ENCODE data around the gene LENEP.

Gene LENEP

GRCh38 chr1:155011437-155012025 is 18.1 kb downstream of the LENEP start:
- DNase-seq (ENCODE audit: low spot score) = no peak

DNA sequence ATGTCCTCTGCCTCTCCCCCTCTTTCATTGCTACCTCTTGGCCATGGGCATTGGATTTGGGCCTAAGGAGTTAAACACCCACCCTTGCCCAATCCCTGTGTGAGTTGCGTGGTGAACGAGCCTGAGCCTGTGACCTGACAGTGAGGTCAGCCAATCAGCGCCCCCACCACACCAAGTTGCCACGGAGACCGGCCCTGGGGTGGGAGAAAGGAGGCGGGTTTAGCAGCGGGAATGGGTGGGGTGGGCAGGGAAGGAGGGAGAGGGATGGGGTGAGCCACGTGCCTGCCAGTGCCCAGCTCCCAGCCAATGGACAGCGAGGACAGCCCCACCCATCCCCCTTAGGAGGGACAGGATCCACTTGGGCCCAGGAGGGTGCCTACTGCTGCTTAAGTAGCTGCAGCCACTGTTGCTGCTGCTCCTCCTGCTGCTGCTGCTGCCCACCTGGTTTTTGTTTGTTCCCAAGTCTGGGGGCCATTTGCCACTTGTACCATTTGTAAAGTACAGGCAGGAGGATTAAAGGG is 18.7 kb downstream of the LENEP start:
- peak; percentile 59 for DNase-seq (ENCODE audit: low spot score)

GRCh38 chr1:155012776-155013602 is 19.6 kb downstream of the LENEP start:
- DNase-seq (ENCODE audit: low spot score) = no peak

GRCh38 chr1:155013632-155014031 is 20.2 kb downstream of the LENEP start:
- DNase-seq (ENCODE audit: low spot score) = no peak

- no peak for DNase-seq (ENCODE audit: low spot score)
Measured at GRCh38 chr1:155014709-155015508, 21.5 kb downstream of the LENEP start.

DNA sequence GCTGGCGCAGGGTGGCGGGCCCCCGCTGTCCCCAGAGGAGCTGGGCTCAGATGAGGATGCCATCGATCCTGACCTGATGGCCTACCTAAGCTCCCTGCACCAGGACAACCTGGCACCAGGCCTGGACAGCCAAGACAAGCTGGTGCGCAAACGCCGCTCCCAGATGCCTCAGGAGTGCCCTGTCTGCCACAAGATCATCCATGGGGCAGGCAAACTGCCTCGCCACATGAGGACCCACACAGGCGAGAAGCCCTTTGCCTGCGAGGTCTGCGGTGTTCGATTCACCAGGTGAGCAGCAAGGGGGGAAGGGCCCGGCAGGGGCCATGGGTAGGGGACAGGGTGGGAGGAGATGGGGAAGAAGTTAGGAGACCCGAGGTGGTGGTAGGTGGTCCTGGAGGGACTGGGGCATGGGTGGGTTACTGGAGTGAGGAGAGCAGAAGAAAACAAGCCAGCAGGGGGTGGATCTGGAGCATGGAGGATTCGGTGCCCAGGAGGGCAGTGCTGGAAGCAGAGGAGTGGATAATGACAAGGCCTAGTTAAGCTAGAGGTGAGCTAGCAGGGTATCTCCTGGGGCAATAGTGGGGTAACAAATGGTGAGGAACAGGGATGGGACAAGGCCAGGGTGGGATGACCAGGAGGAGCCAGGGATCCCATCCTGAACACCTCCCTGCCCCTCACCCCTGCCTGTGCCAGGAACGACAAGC is 22.3 kb downstream of the LENEP start:
- DNase-seq (ENCODE audit: low spot score) = no peak

GRCh38 chr1:155016231-155016831 is 22.9 kb downstream of the LENEP start:
- DNase-seq (ENCODE audit: low spot score) = no peak

DNA sequence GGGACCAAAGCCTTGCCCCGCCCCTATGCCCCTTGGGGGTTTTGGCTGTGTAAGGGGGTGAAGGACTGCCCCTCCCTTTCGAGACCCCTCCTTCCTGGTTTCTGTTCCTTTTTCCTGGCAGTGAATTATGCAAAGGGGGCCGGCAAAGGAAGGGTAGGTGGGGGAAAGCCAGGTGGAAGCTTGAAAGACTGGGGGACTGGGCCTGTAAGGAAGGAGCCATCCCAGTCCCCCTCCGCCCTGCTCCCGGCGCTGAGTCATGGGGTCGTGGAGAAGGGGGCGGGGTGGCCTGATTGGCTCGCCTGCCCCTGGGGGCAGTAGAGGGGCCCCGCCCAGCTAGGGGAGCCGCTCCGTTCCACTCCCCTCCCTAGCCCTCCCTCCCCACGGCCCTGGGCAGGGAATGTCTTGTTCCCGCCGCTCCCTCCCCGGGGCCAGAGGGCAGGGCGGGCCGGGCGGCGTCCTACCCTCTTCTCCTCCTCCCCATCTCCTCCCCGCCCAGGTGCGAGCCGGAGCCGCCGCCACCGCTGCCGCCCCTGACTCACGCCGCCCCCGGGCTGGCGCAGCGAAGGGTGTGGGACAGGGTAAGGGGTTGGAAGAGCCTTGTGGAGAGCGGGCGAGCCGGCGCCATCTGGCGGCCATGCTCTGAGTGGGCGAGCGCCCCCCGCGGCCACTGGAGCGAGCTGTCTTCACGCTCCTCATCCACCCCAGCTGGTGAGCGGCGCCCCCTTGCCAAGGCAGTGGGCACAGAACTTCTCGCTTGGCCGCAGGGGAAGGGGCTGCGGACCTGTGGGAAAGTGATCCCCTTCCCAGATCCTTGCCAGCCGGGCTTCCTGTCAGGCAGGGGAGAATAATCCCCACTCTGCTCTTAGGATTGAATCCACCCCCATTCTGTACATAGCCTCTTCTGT is 23.9 kb downstream of the LENEP start:
- DNase-seq (ENCODE audit: low spot score) = peak; percentile 93

DNA sequence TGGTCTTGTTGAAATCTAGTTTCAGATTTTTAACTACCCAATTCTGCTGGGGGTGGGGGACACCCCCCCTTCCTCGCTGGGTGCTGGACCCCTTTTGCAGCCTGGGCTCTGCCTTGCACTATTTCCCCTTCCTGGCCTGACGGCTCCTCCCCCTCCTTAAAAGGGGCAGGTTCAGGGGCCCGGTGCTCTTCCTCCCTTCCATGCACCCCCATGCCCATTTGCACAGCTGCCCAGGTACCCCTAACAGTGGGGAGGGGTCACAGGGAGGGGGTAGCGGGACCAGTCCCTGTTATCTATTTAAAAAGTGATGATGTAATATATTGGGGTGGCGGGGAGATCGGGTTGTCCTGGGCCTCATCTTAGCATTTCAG is 24.5 kb downstream of the LENEP start:
- no peak for DNase-seq (ENCODE audit: low spot score)

DNA sequence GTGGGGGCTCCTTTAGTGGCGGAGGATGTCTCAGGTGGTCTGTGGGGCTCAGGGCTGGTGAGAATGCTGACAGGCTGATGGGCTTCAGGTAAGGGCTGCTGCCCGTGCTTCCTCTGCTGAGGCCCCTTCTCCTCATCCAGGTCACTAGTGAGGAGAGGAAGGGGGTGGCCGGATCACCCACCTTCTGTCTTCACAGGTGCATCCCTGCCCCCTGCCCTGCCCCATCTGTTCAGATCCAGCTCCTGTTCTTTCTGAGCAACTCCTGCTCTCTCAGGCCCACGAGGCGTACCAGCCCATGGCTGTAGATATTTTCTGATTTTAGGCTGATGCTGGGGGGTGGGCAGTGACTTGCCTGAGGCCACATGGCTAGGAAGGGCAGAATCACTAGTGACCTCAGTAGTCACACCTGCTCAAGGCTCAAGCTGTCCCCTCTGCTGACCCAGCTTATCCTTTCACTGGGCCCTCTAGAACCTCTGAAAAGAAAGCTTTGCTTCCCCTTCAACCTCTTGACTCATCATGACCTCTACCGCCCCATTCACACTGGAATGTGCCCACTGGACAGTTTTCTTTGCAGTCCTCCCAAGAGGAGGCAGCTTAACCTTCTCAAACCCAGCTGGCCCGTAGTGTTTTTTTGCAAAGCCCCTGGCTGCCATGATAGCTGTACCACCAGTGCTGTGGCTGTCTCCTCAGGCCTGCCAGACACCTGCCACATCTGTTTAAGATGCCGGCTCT is 25.4 kb downstream of the LENEP start:
- no peak for DNase-seq (ENCODE audit: low spot score)

DNA sequence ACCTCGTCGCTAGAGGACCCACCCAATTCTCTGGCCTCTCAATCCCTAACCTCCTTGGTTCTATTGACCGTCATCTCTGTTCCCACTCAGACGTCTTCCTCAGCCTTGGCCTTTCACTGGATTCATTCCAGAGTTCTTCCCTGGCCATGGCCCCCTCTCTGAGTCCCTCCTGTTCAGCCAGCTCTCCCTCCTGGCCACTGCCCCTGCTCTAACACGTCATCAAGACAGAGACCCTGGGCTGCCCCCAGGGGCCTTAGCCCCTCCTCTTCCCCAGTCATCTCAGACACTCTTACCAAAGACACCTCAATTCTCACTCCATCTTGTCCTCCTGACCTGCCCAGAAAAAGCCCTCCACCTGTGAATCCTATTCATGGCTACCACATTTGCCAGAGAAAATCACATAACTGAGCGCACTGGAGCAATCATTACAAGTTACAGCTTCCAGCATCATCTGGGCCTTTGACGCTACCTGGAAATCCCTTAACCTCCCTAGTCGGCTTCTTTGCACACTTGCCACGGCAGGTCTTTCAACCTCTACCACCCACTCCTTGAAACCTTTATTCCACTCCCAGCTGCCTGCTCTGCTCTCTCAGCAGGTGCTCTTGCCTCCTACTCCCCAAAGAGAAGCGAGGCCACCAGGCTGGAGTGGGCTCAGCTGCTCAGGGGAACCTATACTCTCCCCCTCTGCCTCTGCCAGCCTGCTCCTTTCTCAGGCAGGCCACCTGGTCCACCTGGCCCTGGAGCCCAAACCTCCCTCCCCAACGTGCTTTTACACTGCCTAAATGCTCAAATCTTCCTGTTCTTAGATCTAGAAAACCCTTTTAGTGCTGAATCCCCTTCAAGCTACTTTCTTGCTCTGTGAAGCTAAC is 26.2 kb downstream of the LENEP start:
- no peak for DNase-seq (ENCODE audit: low spot score)

- peak; percentile 34 for DNase-seq (ENCODE audit: low spot score)
Measured at GRCh38 chr1:155022136-155022926, 28.9 kb downstream of the LENEP start.

DNA sequence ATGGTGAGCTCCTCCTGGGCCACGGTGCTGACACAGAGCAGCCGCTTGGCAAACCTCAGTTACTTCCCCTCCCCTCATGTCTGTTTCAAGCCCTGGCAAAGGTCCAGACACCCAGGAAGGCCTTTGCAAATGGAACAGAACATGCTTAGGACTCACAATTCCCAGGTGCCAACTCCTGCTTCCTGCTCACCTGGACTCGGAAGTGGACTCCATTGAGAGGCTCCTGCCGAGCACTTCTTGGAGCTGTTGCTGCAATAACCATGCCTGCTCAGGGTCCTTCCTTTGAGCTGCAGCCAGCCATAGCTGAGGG is 29.5 kb downstream of the LENEP start:
- DNase-seq (ENCODE audit: low spot score) = no peak

- DNase-seq (ENCODE audit: low spot score) = no peak
Measured at GRCh38 chr1:155023627-155024026, 30.2 kb downstream of the LENEP start.

DNA sequence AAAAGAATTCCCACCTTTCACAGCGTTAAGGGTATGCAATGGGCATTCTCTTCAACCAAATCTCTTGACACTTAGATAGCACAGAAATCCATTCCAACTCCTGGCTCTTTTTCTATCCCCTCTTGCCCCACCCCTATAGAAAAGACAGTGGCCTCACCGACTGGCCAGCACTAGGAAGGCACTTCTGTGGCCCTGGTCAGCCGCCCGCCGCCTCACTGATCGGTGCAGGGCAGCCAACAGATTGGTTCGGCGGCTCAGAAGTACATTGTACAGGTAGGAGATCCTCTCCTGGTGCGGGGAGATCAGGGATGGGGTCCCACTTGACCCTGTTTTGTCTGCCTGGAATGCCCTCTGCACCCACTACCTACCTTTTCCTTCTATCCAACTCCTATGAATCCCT is 30.9 kb downstream of the LENEP start:
- DNase-seq (ENCODE audit: low spot score) = no peak

- DNase-seq (ENCODE audit: low spot score) = no peak
Measured at GRCh38 chr1:155026154-155026553, 32.8 kb downstream of the LENEP start.

GRCh38 chr1:155026588-155026987 is 33.2 kb downstream of the LENEP start:
- DNase-seq (ENCODE audit: low spot score) = no peak

DNA sequence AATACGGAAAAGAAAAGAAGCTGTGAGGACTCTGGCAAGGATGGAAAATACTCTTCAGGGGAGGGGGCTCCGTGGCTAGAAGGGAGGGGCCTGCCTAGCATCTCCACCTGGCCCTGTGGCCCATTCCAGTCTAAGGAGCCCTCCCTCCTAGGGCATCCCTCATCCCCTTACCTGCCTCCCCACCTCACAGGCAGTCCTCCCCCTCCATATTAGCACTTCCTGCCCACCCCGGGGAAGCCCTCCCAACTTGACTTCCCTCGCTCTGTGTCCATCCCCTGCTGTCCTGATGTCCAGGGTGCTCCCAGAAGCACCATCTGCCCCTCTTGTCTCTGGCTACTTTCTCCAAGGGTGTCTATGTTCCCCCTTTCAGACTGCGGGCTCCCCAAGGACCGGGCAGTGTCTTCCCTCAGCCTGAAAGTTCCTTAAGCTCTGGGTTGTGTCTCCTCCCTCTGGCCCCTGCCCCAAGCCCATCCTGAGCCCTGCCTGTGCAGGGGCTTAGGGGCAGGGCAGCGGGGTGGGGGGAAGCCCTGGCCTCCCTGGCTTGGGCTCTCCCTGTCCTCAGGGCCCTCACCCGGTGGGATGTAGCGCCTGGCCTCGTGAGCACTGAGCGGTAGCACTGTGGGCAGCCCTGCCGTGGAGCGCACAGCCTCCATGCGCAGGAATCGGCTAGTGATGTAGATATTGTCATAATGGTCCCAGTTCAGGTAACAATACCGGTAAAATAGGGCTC is 36.3 kb downstream of the LENEP start:
- no peak for DNase-seq (ENCODE audit: low spot score)
